DND-41 (cell line): ENCODE data around the gene AUTS2.

Experiments used
- CTCF ChIP-seq: IDR thresholded peaks from 2 replicates; pipeline ENCODE4 v1.5.1; 2012; ENCODE audit warnings: borderline replicate concordance, low read length, moderate library complexity, mild to moderate bottlenecking; ENCODE audit not compliant: poor library complexity, severe bottlenecking; ENCODE audit errors: extremely low read depth
- EZH2 ChIP-seq: IDR thresholded peaks from 3 replicates; pipeline ENCODE4 v1.6.1; 2012; ENCODE audit warnings: borderline replicate concordance, low read depth, mild to moderate bottlenecking, moderate library complexity, low read length, inconsistent platforms; ENCODE audit not compliant: severe bottlenecking

DNA sequence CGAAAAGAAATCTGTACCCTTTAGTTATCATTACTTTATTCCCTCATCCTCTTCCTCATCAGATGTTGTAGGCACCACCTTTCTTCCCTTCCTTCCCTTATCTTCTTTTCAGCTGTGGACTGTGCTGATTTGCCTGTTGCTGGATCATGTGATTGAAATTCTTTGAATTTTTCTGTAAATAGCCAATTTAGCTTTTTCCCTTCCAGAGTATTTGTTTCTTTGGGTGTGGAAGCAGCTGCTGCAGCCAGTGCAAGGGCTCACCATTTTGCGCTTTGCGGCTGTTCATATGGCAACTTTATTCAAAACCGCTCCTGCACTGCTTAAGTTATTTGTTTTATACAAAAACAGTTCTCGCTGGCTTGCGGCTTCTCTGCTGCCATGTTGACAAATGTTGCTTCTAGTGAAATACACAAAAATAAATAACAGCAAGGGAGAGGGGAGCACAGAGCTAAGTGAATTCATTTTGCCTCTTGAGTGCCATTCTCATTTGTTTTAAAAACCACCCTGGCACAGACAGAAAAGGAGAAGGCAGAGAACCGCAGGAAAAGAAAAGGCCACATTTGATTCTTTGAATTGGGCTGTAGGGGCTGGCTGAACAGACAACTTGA lies 151.2 kb downstream of the AUTS2 start:
- TF ChIP-seq CTCF, result no peak
- TF ChIP-seq EZH2, result no peak
